CD4-positive, alpha-beta memory T cell (primary cell): Measurements from ENCODE around the gene MYO9B. TPM values are rescaled to one million over a fixed set of nuclear protein-coding genes. Genes with fewer than 3 reads are reported as not detected.

Experiments
- CTCF ChIA-PET: fragments of 350-600 bp; sonication (Branson Sonifier 250); formaldehyde crosslinking; loops from one replicate; lab custom pipeline; 2021; ENCODE audit warnings: inconsistent platforms; ENCODE audit not compliant: partially characterized antibody; lab: Charles Lee
- POLR2A ChIA-PET: fragments of 350-600 bp; sonication (Branson Sonifier 250); formaldehyde crosslinking; loops from one replicate; lab custom pipeline; 2021; ENCODE audit not compliant: partially characterized antibody; lab: Charles Lee
- DNase-seq, 5 donors: peaks; one replicate each; pipeline versions ENCODE4 v3.0.0 to v3.0.0-alpha.2; 2020 to 2022; ENCODE audit warnings: mixed read lengths in 1 of 5
- H3K27ac ChIP-seq: one replicate; pipeline ENCODE4 v1.7.0; 2013; ENCODE audit warnings: low read depth, low read length
- H3K27me3 ChIP-seq: 2 replicates; pipeline ENCODE4 v1.7.0; 2013; ENCODE audit warnings: mild to moderate bottlenecking, low read length, moderate library complexity; ENCODE audit not compliant: insufficient read depth
- H3K36me3 ChIP-seq: 2 replicates; pipeline ENCODE4 v1.7.0; 2013; ENCODE audit warnings: mild to moderate bottlenecking, low read length, moderate library complexity; ENCODE audit not compliant: insufficient read depth
- H3K4me1 ChIP-seq: 2 replicates; pipeline ENCODE4 v1.7.0; 2013; ENCODE audit warnings: mild to moderate bottlenecking, low read length, moderate library complexity; ENCODE audit not compliant: insufficient read depth
- H3K4me3 ChIP-seq, 2 donors: one replicate each; pipeline ENCODE4 v1.7.0; 2013; ENCODE audit warnings: low read length in 2 of 2, mild to moderate bottlenecking in 1 of 2
- H3K9me3 ChIP-seq, 2 donors: one replicate each; pipeline ENCODE4 v1.7.0; 2013; ENCODE audit warnings: low read length in 2 of 2, control low read depth in 1 of 2; ENCODE audit not compliant: control insufficient read depth in 1 of 2
- H3K27ac Mint-ChIP-seq, 7 donors: one replicate each; pipeline ENCODE4 v1.8.0; 2020 to 2021; ENCODE audit warnings: mixed read lengths in 7 of 7, mild to moderate bottlenecking in 6 of 7, inconsistent platforms in 3 of 7, moderate library complexity in 3 of 7
- H3K27me3 Mint-ChIP-seq, 2 donors: one replicate each; pipeline ENCODE4 v1.8.0; 2020 to 2021; ENCODE audit warnings: mixed read lengths in 2 of 2
- H3K36me3 Mint-ChIP-seq, 2 donors: one replicate each; pipeline ENCODE4 v1.8.0; 2020 to 2021; ENCODE audit warnings: mixed read lengths in 2 of 2, inconsistent platforms in 1 of 2, mild to moderate bottlenecking in 1 of 2
- H3K4me1 Mint-ChIP-seq, 4 donors: one replicate each; pipeline ENCODE4 v1.8.0; 2020 to 2021; ENCODE audit warnings: mixed read lengths in 4 of 4, mild to moderate bottlenecking in 1 of 4
- H3K4me3 Mint-ChIP-seq, 8 donors: one replicate each; pipeline ENCODE4 v1.8.0; 2020 to 2021; ENCODE audit warnings: mixed read lengths in 8 of 8, mild to moderate bottlenecking in 7 of 8, moderate library complexity in 6 of 8, inconsistent platforms in 3 of 8
- H3K9me3 Mint-ChIP-seq, 8 donors: one replicate each; pipeline ENCODE4 v1.8.0; 2020 to 2021; ENCODE audit warnings: mixed read lengths in 8 of 8, mild to moderate bottlenecking in 5 of 8, inconsistent platforms in 3 of 8, moderate library complexity in 1 of 8
- intact Hi-C: fragments of 100-400 bp; cut with micrococcal nuclease; formaldehyde crosslinking; loops from one replicate; pipeline ENCODE4 v1.15.1; 2023
- polyA plus RNA-seq, 2 donors: library from polyadenylated mRNA; unstranded; fragments of 300-500 nt; fragmentation: Illumina TruSeq; gene quantifications; one replicate each; pipeline ENCODE4 v1.2.3, GENCODE V29; 2021
- total RNA-seq, 2 experiments: library from RNA; stranded (reverse); gene quantifications; one replicate each; pipeline ENCODE4 v1.2.3, GENCODE V29; 2021

MYO9B gene
- total and polyA plus RNA-seq, 4 experiments from 2014 or later: 1.3 to 181 (median 101) TPM

- Histone ChIP-seq H3K36me3 (no peaks in the 10 kb centered on the region), H3K9me3 (no peaks in the 10 kb centered on the region), H3K27ac (no peak overlapping the region), H3K4me1 (peaks cover 11% of the 10 kb centered on the region), H3K4me3 (no peak overlapping the region), H3K27me3 (no peaks in the 10 kb centered on the region)
- DNase-seq: peak in 1 of 5 donors; percentile 19
- Mint-ChIP-seq H3K9me3 (peaks cover 0 to 2% (median 0%) of the 10 kb centered on the region in 8 donors), H3K36me3 (no peaks in the 10 kb centered on the region), H3K4me1 (peaks cover 0 to 4% (median 3%) of the 10 kb centered on the region in 4 donors), H3K4me3 (peak overlapping the region; percentile 25 to 67 (median 54)), H3K27me3 (no peaks in the 10 kb centered on the region), H3K27ac (no peak overlapping the region)
- CTCF ChIA-PET: no interaction called here
- POLR2A ChIA-PET: interaction anchor here (1.4 to 3.3 kb wide), 4 partner anchors 10 to 29 kb away, joined by 4 to 19 read pairs (median 4); partner anchors contain the start of genes BABAM1, OCEL1 and USE1
- intact Hi-C loops: no loop called here
Measured at GRCh38 chr19:17244618-17245534, 169.3 kb downstream of the MYO9B start.

- Mint-ChIP-seq H3K4me3 (peak within 1 kb of the TSS; percentile 83 to 97 (median 86)), H3K4me1 (peaks cover 0 to 4% (median 3%) of the 10 kb centered on the region in 4 donors), H3K36me3 (no peaks in the 10 kb centered on the region), H3K27ac (peak within 1 kb of the TSS in 5 of 7 donors; percentile 60 to 88 (median 79)), H3K27me3 (no peaks in the 10 kb centered on the region), H3K9me3 (peaks cover 0 to 2% (median 0%) of the 10 kb centered on the region in 8 donors)
- H3K9me3 ChIP-seq: no peaks in the 10 kb centered on the region
- no peaks in the 10 kb centered on the region for H3K27me3 ChIP-seq
- ChIA-PET POLR2A (interaction anchor here (1.4 to 3.3 kb wide), 3 partner anchors 11 to 22 kb away, joined by 4 to 19 read pairs (median 4); partner anchors contain the start of genes BABAM1 and OCEL1), CTCF (no interaction called here)
- no peaks in the 10 kb centered on the region for H3K36me3 ChIP-seq
- intact Hi-C loops: no loop called here
- peaks cover 11% of the 10 kb centered on the region for H3K4me1 ChIP-seq
- H3K27ac ChIP-seq: peak within 1 kb of the TSS; percentile 42
- DNase-seq: no peak
- peak within 1 kb of the TSS in 1 of 2 donors; percentile 64 for H3K4me3 ChIP-seq
Measured at GRCh38 chr19:17245535-17245984, 170.0 kb downstream of the MYO9B start, which contains the start of gene NR2F6. Gene NR2F6, minus strand, starts transcription at chr19:17245919. Its CDS starts 699 bp downstream, at chr19:17245220.

GRCh38 chr19:17246681-17247425 lies 171.3 kb downstream of the MYO9B start:
- Histone ChIP-seq H3K27me3 (no peaks in the 10 kb centered on the region), H3K36me3 (no peaks in the 10 kb centered on the region), H3K27ac (no peak overlapping the region), H3K4me1 (peaks cover 11% of the 10 kb centered on the region), H3K4me3 (peak overlapping the region in 1 of 2 donors; percentile 64), H3K9me3 (no peaks in the 10 kb centered on the region)
- H3K4me1 Mint-ChIP-seq: peaks cover 0 to 4% (median 3%) of the 10 kb centered on the region in 4 donors
- DNase-seq: no peak
- intact Hi-C loops: loop anchor here (1.0 kb wide), 1 partner anchor 21 kb away; the partner anchor contains the start of gene OCEL1
- CTCF ChIA-PET: no interaction called here
- no peaks in the 10 kb centered on the region for H3K36me3 Mint-ChIP-seq
- H3K27ac Mint-ChIP-seq: peak overlapping the region in 3 of 7 donors; percentile 67 to 88 (median 84)
- H3K27me3 Mint-ChIP-seq: no peaks in the 10 kb centered on the region
- POLR2A ChIA-PET: interaction anchor here (3.3 kb wide), 1 partner anchor 12 kb away, joined by 19 read pairs; no protein-coding TSS in a partner anchor
- H3K9me3 Mint-ChIP-seq: no peaks in the 10 kb centered on the region
- peak overlapping the region; percentile 56 to 97 (median 78) for H3K4me3 Mint-ChIP-seq

GRCh38 chr19:17248011-17248776 lies 172.6 kb downstream of the MYO9B start:
- H3K4me1 ChIP-seq: peaks cover 11% of the 10 kb centered on the region
- intact Hi-C loops: no loop called here
- H3K27me3 Mint-ChIP-seq: no peaks in the 10 kb centered on the region
- ChIA-PET CTCF (interaction anchor here (1.0 to 3.1 kb wide), 4 partner anchors 11 to 36 kb away, joined by 3 to 21 read pairs (median 3); no protein-coding TSS in a partner anchor), POLR2A (interaction anchor here (0.6 to 1.4 kb wide), 3 partner anchors 19 to 476 kb away, joined by 3 to 6 read pairs (median 5); partner anchors contain the start of gene OCEL1)
- no peaks in the 10 kb centered on the region for H3K9me3 ChIP-seq
- no peak overlapping the region for H3K27ac Mint-ChIP-seq
- no peaks in the 10 kb centered on the region for H3K36me3 Mint-ChIP-seq
- peak overlapping the region in 1 of 8 donors; percentile 39 for H3K4me3 Mint-ChIP-seq
- H3K4me1 Mint-ChIP-seq: peaks cover 0 to 4% (median 2%) of the 10 kb centered on the region in 4 donors
- no peaks in the 10 kb centered on the region for H3K27me3 ChIP-seq
- H3K27ac ChIP-seq: no peak overlapping the region
- no peak overlapping the region for H3K4me3 ChIP-seq
- H3K9me3 Mint-ChIP-seq: no peaks in the 10 kb centered on the region
- H3K36me3 ChIP-seq: no peaks in the 10 kb centered on the region
- no peak for DNase-seq

GRCh38 chr19:17249887-17250548 lies 174.4 kb downstream of the MYO9B start:
- POLR2A ChIA-PET: no interaction called here
- intact Hi-C loops: no loop called here
- Mint-ChIP-seq H3K4me1 (peaks cover 0 to 4% (median 2%) of the 10 kb centered on the region in 4 donors), H3K36me3 (no peaks in the 10 kb centered on the region), H3K27me3 (no peaks in the 10 kb centered on the region), H3K9me3 (no peaks in the 10 kb centered on the region), H3K27ac (no peak overlapping the region), H3K4me3 (no peak overlapping the region)
- Histone ChIP-seq H3K9me3 (no peaks in the 10 kb centered on the region), H3K27me3 (no peaks in the 10 kb centered on the region), H3K4me3 (no peak overlapping the region), H3K4me1 (peaks cover 11% of the 10 kb centered on the region), H3K27ac (no peak overlapping the region), H3K36me3 (no peaks in the 10 kb centered on the region)
- no peak for DNase-seq
- CTCF ChIA-PET: interaction anchor here (1.1 to 3.1 kb wide), 2 partner anchors 9 to 11 kb away, joined by 3 to 21 read pairs; no protein-coding TSS in a partner anchor

GRCh38 chr19:17254636-17255035 lies 179.1 kb downstream of the MYO9B start:
- no peak for DNase-seq
- H3K4me1 Mint-ChIP-seq: no peaks in the 10 kb centered on the region

More at GRCh38 chr19:17254636-17255035, 179.1 kb downstream of the MYO9B start:
- H3K36me3 Mint-ChIP-seq: no peaks in the 10 kb centered on the region
- H3K27ac Mint-ChIP-seq: no peak overlapping the region
- H3K36me3 ChIP-seq: no peaks in the 10 kb centered on the region
- no peaks in the 10 kb centered on the region for H3K4me1 ChIP-seq
- H3K4me3 ChIP-seq: no peak overlapping the region
- no peaks in the 10 kb centered on the region for H3K27me3 ChIP-seq
- H3K9me3 ChIP-seq: no peaks in the 10 kb centered on the region
- peak overlapping the region in 1 of 8 donors; percentile 45 for H3K4me3 Mint-ChIP-seq
- no peak overlapping the region for H3K27ac ChIP-seq
- ChIA-PET POLR2A (no interaction called here), CTCF (interaction anchor here (2.3 kb wide), 1 partner anchor 12 kb away, joined by 10 read pairs; the partner anchor contains the start of gene BABAM1)
- no peaks in the 10 kb centered on the region for H3K27me3 Mint-ChIP-seq
- H3K9me3 Mint-ChIP-seq: no peaks in the 10 kb centered on the region
- intact Hi-C loops: no loop called here
